ENCODE measurements around the gene ZNF579.

ZNF579 gene

DNA sequence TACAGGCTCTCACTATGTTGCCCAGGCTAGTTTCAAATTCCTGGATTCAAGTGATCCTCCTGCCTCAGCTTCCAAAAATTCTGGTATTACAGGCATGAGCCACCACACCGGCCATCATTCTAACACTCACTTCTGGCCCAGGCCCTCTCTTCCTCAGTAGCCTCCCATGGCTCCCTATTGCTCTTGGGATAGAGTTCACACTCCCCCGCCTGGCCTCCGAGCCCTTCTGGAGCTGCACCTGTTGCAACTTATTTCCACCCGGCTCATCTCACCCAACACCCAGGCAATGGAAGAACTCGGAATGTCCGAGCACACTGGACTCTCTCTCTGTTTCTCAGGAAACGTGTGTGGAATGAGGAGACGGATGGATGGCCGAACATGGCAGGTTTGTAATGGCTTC is 26.3 kb downstream of the ZNF579 start:
- no peak for DNase-seq (ENCODE audit: low read depth, low spot score)
- no peak overlapping the region for H3K9ac ChIP-seq (ENCODE audit: insufficient read length)
- no peaks in the 10 kb centered on the region for H3K36me3 ChIP-seq (ENCODE audit: insufficient read depth, low read length)
- no peak overlapping the region for H3K27ac ChIP-seq
- TF ChIP-seq FOXP2 (optimal IDR thresholded peaks at IDR 0.05; ENCODE audit: control extremely low read depth, extremely low read length, insufficient read depth) (no peak), EZH2 (IDR thresholded peaks at IDR 0.05) (no peak), POLR2AphosphoS5 (IDR thresholded peaks at IDR 0.05; ENCODE audit: borderline replicate concordance, low read depth, low read length) (no peak)
- H3K9me3 ChIP-seq (ENCODE audit: low read depth, low read length): no peaks in the 10 kb centered on the region
- H3K4me3 ChIP-seq: no peak overlapping the region

DNA sequence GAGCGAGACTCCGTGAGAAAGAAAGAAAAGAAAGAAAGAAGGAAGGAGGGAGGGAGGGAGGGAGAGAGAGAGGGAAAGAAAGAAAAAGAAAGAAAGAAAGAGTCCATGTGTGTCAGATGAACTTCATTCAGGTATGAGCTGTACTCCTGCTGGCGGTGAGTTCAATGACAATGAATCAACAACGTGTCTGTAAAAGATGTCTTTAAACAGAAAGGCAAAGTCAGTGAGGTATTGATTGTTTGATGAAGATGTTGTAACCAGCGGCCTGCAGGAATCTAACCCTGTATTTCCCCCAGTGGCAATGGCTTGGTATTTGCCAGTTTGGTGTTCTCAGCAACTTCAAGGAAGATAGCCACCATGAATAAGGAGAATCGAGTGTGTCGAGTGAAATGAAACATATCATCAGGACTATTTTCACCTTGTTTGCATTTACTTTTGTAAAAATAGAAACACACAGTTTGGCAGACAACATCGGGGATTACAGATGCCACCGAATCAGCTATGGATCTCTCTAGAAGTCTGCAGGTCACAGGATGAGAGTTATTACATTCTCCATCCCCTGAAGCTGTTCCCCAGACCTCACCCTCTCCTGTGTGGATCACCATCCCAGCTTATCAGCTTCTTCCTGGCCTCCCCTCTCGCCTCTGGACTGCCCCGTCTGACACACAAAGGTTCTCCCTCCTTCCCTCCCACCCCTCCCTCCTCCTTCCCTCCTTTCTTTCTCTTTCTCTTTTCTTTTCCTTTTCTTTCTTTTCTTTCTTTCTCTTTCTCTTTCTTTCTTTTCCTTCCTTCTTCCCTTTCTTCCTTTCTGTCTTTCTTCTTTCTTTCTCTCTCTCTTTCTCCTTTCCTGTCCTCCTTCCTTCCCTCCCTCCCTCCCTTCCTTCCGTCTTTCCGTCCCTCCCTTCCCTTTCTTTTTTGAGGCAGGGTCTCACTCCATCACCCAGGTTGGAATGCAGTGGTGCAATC is 27.1 kb downstream of the ZNF579 start:
- no peak for DNase-seq (ENCODE audit: low read depth, low spot score)
- Histone ChIP-seq H3K36me3 (ENCODE audit: insufficient read depth, low read length) (no peaks in the 10 kb centered on the region), H3K27ac (no peak overlapping the region), H3K4me3 (no peak overlapping the region), H3K9ac (ENCODE audit: insufficient read length) (no peak overlapping the region), H3K9me3 (ENCODE audit: low read depth, low read length) (no peaks in the 10 kb centered on the region)
- TF ChIP-seq POLR2AphosphoS5 (IDR thresholded peaks at IDR 0.05; ENCODE audit: borderline replicate concordance, low read depth, low read length): no peak
- TF ChIP-seq FOXP2 (optimal IDR thresholded peaks at IDR 0.05; ENCODE audit: control extremely low read depth, extremely low read length, insufficient read depth): no peak
- TF ChIP-seq EZH2 (IDR thresholded peaks at IDR 0.05): no peak

DNA sequence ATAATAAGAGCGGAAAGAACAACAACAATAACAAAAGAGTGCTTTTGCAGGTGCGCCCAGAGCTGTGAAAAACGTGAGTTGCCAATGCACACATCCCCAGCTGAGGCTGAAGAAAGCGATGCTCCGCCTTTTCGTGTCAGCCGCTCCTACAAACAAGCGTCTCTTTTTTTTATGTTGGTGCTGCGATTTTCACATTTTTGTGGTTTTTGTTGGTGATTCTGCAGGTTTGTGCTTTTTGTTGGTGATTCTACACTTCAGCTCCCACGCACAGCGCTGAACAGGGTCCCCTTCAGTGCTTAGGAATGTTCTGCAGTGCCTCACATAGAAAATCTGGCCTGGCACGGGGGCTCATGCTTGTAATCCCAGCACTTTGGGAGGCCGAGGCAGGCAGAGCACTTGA is 28.0 kb downstream of the ZNF579 start:
- Histone ChIP-seq H3K9me3 (ENCODE audit: low read depth, low read length) (no peaks in the 10 kb centered on the region), H3K36me3 (ENCODE audit: insufficient read depth, low read length) (no peaks in the 10 kb centered on the region), H3K4me3 (no peak overlapping the region), H3K27ac (no peak overlapping the region), H3K9ac (ENCODE audit: insufficient read length) (no peak overlapping the region)
- TF ChIP-seq POLR2AphosphoS5 (IDR thresholded peaks at IDR 0.05; ENCODE audit: borderline replicate concordance, low read depth, low read length) (no peak), FOXP2 (optimal IDR thresholded peaks at IDR 0.05; ENCODE audit: control extremely low read depth, extremely low read length, insufficient read depth) (no peak), EZH2 (IDR thresholded peaks at IDR 0.05) (no peak)
- no peak for DNase-seq (ENCODE audit: low read depth, low spot score)

DNA sequence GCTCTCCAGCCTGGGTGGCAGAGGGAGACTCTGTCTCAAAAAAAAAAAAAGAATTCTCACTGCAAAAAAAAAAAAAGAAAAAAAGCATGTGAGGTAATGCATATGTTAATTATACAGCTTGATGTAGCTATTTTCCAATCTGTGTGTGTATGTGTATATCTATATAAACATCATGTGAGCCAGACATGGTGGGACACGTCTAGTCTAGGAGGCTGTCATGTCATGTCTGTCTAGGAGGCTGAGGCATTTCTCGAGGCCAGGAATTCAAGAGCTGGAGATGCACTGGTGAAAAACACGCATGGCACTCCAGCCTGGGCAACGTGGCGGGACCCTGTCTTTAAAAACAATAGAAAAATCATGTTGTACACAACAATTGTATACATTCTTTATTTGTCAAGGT is 28.4 kb downstream of the ZNF579 start:
- Histone ChIP-seq H3K27ac (no peak overlapping the region), H3K36me3 (ENCODE audit: insufficient read depth, low read length) (no peaks in the 10 kb centered on the region), H3K4me3 (no peak overlapping the region), H3K9ac (ENCODE audit: insufficient read length) (no peak overlapping the region), H3K9me3 (ENCODE audit: low read depth, low read length) (no peaks in the 10 kb centered on the region)
- TF ChIP-seq POLR2AphosphoS5 (IDR thresholded peaks at IDR 0.05; ENCODE audit: borderline replicate concordance, low read depth, low read length): no peak
- no peak for TF ChIP-seq EZH2 (IDR thresholded peaks at IDR 0.05)
- TF ChIP-seq FOXP2 (optimal IDR thresholded peaks at IDR 0.05; ENCODE audit: control extremely low read depth, extremely low read length, insufficient read depth): no peak
- DNase-seq (ENCODE audit: low read depth, low spot score): no peak

DNA sequence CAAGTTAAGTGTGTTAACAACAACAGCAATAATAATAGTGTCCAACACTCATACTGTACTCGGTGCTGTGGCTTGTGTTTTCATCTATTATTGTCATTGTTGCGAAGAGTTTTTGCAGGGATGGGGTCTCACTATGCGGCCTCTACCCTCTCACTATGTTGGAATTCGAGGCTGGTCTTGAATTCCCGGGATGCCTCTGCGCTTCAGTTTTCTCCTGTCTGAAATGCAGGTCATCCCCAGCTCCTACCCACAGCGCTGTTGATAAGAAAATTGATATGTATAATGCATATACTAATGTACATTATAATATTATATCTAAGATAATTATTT is 30.4 kb downstream of the ZNF579 start:
- no peak overlapping the region for H3K4me3 ChIP-seq
- no peak overlapping the region for H3K9ac ChIP-seq (ENCODE audit: insufficient read length)
- no peak overlapping the region for H3K27ac ChIP-seq
- no peaks in the 10 kb centered on the region for H3K9me3 ChIP-seq (ENCODE audit: low read depth, low read length)
- no peak for DNase-seq (ENCODE audit: low read depth, low spot score)
- no peaks in the 10 kb centered on the region for H3K36me3 ChIP-seq (ENCODE audit: insufficient read depth, low read length)
- TF ChIP-seq POLR2AphosphoS5 (IDR thresholded peaks at IDR 0.05; ENCODE audit: borderline replicate concordance, low read depth, low read length) (no peak), FOXP2 (optimal IDR thresholded peaks at IDR 0.05; ENCODE audit: control extremely low read depth, extremely low read length, insufficient read depth) (no peak), EZH2 (IDR thresholded peaks at IDR 0.05) (no peak)

DNA sequence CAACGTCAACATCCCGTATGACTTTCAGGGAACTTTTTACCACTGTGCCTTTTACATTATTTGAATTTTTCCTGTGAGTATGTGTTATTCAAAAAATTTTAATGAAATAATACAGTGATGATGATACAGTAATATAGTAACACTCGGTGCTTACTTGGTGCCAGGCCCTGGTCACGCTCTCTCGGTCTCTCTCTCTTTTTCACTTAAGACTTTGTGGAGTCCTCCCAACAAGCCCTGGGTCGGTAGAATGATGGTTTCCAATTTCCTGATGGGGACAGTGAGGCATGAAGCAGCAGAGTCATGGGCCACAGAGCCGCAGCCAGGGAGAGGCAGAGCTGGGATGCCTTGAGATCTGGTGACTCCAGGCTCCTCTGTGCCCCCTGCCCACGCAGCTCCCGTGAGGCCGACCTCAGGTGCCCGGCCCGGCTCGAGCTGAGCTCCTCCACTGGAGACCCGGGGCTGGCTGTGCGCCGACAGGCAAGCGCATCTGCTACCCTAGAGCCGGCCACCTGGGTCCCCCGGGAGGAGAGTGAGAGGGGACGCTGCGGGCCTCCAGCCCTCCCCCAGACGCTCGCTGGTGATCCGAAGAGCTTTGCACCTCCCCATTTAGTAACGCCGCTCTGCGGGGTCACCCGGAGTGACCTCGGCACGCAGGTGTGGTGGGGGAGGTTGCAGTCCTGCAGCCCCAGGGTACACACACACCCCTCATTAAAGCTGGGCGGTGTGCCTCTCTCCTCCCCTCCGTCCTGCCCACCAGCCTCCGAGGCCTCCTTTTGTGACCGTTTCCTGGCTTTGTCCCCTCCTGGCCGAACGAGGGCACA is 30.9 kb downstream of the ZNF579 start:
- TF ChIP-seq FOXP2 (optimal IDR thresholded peaks at IDR 0.05; ENCODE audit: control extremely low read depth, extremely low read length, insufficient read depth): no peak
- no peak for TF ChIP-seq EZH2 (IDR thresholded peaks at IDR 0.05)
- TF ChIP-seq POLR2AphosphoS5 (IDR thresholded peaks at IDR 0.05; ENCODE audit: borderline replicate concordance, low read depth, low read length): no peak
- no peak for DNase-seq (ENCODE audit: low read depth, low spot score)
- Histone ChIP-seq H3K9me3 (ENCODE audit: low read depth, low read length) (no peaks in the 10 kb centered on the region), H3K27ac (no peak overlapping the region), H3K9ac (ENCODE audit: insufficient read length) (no peak overlapping the region), H3K4me3 (no peak overlapping the region), H3K36me3 (ENCODE audit: insufficient read depth, low read length) (no peaks in the 10 kb centered on the region)

DNA sequence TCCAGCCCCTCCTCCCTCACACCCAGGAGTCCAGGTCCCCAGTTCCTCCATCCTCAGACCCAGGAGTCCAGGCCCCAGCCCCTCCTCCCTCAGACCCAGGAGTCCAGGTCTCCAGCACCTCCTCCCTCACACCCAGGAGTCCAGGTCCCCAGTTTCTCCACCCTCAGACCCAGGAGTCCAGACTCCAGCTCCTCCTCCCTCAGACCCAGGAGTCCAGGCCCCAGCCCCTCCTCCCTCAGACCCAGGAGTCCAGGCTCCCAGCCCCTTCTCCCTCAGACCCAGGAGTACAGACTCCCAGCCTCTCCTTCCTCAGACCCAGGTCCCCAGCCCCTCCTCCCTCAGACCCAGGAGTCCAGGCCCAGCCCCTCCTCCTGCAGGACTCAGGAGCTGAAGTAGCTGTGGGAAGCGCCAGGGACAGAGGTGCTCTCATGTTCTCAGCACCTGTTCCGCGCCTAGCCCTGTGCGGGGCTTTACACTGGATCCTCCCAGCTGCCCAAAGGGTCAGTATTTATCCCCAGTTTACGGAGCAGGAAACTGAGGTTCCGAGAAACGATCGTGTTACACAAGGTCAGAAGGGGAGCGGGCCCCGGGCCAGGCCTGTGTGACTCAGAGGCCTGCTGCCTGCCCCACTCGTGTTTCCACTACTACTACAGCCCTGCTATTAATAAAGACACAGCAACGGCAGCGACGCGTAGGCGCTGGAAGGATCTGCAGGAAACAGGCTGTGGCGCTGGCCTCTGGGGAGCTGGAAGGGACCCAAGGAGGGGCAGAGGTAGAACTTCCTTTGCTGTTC is 33.6 kb downstream of the ZNF579 start:
- Histone ChIP-seq H3K9me3 (ENCODE audit: low read depth, low read length) (no peaks in the 10 kb centered on the region), H3K9ac (ENCODE audit: insufficient read length) (no peak overlapping the region), H3K36me3 (ENCODE audit: insufficient read depth, low read length) (no peaks in the 10 kb centered on the region), H3K27ac (no peak overlapping the region), H3K4me3 (no peak overlapping the region)
- no peak for DNase-seq (ENCODE audit: low read depth, low spot score)
- TF ChIP-seq FOXP2 (optimal IDR thresholded peaks at IDR 0.05; ENCODE audit: control extremely low read depth, extremely low read length, insufficient read depth): no peak
- no peak for TF ChIP-seq POLR2AphosphoS5 (IDR thresholded peaks at IDR 0.05; ENCODE audit: borderline replicate concordance, low read depth, low read length)
- TF ChIP-seq EZH2 (IDR thresholded peaks at IDR 0.05): no peak

DNA sequence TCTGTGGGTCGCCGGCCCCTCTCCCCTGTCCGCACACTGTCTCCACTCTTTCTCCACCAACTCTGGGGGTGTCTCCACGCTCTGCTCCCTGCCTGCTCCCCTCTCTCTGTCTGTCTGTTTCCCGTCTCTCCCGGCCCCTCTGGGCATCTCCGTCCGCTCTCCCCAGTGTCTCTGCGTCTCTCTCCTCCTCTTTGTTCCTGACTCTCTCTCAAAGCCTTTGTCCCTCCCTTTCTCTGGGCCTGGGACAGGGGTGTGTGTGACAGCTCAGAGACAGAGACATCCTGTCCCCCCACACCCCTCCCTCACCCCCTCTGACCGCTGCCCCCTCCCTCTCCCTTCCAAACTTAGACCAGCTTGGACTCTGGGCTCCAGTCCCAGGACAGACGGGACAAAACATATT is 34.6 kb downstream of the ZNF579 start:
- TF ChIP-seq POLR2AphosphoS5 (IDR thresholded peaks at IDR 0.05; ENCODE audit: borderline replicate concordance, low read depth, low read length): no peak
- TF ChIP-seq EZH2 (IDR thresholded peaks at IDR 0.05): no peak
- H3K36me3 ChIP-seq (ENCODE audit: insufficient read depth, low read length): no peaks in the 10 kb centered on the region
- no peak for DNase-seq (ENCODE audit: low read depth, low spot score)
- no peak overlapping the region for H3K4me3 ChIP-seq
- no peak overlapping the region for H3K9ac ChIP-seq (ENCODE audit: insufficient read length)
- no peaks in the 10 kb centered on the region for H3K9me3 ChIP-seq (ENCODE audit: low read depth, low read length)
- H3K27ac ChIP-seq: no peak overlapping the region
